GM19438 (cell line): ENCODE data around the gene ZNF804A.

Source experiments
- ATAC-seq: cut with Tn5 transposase; IDR thresholded peaks from one replicate; pipeline ENCODE4 v1.9.1; 2021; ENCODE audit warnings: low read depth; ENCODE audit not compliant: unreplicated experiment

ZNF804A gene

DNA sequence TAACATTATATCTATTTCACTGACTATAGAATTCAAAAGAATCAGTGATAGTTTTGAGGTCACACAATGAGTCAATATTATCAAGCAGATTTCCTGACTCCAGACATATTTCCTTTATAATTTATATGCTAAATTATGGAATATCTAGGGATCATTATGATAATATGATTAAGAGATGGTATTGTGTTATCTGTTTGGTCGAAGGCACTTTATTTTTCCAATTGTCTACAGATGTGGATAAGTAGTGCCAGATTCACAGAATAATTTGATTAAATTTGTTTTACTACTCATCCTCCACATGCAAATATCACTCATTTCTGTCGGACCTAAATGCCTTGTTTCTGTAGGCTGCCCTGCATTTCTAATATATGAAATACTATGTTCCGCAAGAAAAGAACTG is 4.4 kb downstream of the ZNF804A start:
- no peak for ATAC-seq

DNA sequence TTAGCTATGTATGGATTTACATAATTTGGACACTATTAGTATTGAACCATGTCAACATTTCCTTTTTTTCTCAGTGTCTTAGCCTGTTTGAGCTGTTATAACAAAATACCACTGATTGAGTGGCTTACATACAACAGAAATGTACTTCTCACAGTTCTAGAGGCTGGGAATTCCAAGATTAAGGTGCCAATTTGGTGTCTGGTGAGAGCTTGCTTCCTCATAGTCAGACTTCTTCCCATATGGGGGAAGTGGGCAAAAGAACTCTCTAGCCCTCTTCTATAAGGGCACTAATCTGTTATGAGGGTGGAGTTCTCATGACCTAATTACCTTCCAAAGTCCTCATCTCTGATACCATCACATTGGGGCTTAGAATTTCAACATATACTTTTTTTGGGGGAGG is 12.6 kb downstream of the ZNF804A start:
- ATAC-seq, result no peak

DNA sequence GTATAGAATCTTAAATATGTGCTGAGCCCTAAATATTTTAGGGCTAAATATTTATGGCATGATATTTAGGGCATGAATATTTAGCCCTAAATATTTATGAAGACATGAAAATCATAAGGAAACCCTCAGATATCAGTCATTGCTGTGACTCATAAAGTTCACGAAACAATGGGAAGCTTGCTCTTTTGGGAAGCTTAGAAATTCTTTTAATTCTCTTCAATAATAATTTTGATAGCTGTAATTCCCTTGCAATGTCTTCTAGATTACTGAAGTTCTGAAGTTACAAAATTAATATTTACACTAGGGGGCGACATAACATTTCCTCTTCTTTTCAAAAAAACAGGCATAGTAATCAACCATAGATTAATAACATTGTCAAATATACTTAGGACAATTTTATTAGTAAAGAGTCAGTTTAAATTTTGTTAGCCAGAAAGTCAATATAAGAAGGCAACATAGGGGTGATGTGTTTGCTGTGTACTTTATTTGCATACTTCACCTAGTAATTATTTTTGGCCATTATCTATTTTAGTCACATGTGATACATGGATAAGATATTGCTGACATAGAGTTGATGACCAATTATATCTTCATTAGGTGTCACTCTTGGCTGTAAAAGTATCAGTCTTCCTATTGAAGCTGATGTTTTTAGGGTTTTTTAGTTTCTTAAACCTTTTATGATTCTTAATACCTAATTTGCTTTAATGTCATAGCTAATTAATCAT is 13.2 kb downstream of the ZNF804A start:
- no peak for ATAC-seq

DNA sequence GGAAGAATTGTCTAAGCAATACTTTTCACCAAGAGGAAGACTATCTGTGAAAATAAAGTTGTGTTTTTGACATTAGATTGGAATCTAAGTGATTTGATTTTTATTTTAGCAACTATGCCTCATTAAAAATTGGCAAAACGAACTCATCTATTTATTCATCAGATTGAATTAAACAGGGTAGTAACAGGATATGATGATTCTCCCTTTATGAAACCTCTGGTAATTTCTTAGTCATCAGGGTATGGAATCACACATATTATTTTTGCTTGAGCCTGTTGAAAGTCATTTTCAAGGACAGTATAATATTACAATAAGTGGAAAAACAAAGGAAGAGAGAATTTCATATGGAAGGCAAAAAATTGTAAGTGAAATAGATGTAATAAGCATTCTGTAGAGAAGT is 22.0 kb downstream of the ZNF804A start:
- ATAC-seq, result no peak

DNA sequence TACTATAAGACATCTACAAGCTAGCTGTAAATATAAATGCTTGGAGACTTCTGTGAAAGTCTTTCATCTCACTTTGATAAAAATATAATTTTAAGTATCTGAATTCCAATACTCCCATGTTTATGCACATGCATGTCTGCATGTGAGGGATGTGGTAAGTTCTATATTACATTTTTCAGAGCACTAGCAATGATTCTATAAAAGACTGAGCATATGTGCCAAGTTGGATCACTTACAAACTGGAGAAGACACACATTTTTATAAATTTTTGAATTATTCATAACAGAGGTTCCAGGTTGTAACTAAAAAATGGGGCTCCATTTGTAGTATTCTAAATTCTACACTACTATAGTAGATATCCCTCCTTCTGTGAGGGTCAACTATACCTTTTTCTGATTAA is 26.0 kb downstream of the ZNF804A start:
- no peak for ATAC-seq

DNA sequence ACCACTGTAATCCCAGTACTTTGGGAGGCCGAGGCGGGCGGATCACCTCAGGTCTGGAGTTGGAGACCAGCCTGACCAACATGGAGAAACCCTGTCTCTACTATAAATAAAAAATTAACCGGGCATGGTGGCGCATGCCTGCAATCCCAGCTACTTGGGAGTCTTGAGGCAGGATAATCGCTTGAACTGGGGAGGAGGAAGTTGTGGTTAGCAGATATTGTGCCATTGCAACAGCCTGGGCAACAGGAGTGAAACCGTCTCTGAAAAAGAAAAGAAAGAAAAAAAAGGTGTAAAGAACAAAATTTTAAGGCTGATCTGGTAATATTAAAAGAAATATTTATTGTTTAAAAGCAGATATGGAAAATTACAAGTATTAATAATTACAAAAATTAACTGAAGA is 29.7 kb downstream of the ZNF804A start:
- no peak for ATAC-seq

DNA sequence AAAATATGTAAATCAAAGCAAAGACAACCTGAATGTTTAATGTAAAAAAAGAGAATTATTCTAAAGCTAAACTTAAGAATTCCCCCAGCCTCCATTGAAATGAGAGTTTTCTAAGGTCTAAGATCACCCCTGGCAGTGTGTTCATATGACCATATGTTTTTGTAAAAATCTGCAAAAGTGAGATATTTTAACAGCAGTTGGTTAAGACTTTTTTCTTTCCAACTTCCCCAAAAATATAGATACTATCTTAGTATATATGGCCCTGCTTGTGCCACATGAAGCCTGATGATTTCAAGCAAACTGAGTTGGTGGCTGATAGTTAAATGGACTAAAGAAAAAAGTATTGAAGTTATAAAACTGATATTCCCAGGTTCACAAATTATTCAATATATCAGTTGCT is 35.4 kb downstream of the ZNF804A start:
- ATAC-seq, result no peak

DNA sequence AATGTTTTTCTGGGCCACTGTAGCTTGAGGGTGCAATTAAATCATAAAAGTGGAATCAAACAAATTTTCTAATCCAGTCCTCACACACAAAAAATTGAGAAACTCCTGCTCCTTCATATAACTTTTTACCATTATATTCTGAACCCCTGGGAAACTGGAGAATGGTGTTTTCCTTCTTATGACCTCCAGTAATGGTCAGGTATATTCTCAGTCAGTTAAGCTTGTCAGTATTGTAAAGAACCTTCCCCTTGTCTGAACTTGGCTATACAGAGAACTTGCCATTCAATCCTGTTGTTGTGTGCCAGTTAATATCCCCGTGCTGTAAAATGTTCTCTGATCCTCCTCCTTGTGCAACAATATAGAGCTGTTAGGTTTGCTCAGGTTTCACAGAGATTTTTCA is 39.5 kb downstream of the ZNF804A start:
- no peak for ATAC-seq

DNA sequence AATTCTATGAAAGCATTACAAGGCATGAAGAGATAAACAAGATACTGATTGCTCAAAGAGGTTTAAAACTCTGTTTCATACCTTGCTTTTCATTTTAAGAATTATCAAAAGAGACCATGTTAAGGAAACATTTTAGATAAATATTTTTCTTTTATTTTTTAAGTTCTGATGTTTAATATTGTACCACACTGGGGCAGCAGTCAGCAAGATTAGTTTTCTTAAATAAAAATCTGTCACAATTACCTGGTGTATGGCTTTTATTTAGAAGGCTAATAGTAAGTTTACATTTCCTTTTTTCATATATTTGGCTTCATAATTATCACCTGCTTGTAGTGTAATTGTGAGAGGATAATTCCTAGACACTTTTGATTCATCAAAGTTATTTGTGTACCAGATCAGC is 46.4 kb downstream of the ZNF804A start:
- no peak for ATAC-seq

DNA sequence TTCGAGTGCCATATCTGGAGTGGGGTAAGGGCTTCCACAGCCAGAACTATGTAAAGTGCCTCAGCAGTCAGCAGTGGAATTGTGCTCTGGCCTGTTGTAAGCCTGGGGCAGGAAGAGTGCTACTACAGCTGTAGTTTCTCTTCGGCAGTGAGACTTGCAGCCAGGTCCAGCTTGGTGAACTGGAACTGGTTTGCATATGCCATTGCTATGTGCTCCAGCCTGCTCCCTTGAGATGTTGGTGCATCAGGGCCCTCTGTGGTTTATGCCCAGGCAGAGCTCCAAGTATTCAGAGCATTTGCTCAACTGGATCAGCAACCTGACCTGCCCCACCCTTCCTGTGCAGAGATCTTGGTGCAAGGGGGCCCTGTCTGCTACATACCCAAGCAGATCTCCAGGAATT is 47.8 kb downstream of the ZNF804A start:
- no peak for ATAC-seq

DNA sequence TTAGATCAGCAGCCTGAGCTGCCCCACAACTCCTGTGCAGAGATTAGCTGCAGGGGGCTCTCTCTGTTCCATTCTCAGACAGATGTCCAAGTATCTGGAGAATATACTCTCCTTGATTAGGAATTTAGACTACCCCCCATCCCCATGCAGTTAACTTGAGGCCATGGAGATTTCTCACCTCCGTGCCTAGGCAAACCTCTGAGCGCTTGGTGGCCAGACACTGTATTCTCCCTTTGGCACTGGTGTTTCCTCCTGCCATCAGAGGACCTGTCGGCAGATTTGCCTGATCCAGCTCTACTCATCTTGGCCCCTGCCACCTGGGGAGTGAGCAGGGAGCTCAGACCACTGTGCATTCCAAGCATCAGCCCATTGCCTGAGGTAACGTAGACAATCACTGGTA is 48.3 kb downstream of the ZNF804A start:
- ATAC-seq, result no peak

DNA sequence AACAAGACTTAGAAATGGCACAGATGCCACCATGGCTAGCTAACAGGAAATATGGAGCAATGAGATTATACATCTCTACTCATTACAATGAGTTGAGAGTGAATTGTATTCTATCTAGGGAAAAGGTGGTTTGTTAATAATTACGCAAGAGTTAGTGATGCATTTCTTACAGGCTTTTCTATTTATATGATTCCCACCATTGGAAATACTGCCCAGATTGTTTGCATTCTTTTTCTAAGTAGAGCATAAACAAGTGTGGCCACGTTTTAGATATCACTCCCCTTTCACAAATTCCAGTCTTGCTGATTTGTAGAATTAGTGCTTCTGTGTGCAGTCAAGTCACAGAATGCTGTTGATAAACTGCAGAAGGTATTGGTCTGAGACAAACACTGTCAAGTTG is 56.6 kb downstream of the ZNF804A start:
- no peak for ATAC-seq

DNA sequence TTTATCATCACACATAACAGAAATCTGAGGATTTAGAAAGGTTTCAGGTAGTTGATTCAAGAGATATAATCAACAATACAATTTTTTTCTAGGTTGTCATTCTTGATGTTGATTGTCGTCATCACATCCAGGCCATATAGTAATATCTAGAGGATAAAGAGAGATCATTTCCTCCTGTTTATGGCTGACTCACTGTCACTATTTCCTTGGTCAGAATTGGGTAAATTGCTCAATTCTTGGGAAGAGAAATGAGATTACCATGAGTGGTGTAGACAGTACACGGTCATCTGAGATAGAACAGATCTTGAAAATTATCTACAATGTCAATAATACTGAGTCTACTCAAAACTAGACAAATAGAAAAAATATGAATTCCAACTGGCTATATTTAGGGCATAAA is 78.8 kb downstream of the ZNF804A start:
- no peak for ATAC-seq

DNA sequence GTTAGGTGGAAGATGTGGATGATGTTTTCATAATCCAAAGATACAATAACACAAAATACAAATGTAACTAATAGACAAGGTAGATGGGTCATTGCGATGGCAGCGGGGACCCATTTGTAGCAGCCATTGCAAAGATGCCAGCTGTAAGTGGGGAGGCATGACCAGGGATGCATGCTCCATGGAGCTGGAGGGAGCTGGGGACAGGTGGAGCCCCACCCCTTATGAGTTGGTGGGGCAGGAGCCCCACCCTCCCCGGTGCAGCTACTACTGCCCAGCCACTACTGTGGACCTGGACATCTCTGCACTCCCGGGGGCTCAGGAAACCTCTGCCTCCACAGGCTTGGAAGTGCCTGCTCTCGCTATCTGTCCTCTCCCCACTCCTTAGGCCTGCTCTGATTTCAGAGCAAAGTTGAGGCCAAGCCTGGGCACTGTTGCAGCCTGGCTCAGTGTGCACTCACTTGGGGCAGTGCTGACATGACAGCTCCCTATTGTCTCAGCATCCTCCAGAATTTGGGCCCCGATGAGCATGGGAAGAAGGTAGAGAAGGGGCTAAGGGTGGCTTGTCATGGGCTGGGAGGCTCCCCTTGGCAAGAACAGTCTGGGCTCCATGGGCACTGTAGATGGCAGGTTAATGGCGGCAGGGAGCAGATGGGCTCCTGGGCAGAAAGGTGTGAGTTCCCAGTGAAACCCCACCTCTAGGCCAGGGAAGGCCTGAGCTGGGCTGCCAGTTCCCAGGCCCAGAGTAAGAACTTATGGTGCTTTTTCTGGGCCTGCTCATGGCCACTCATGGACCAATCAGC is 81.1 kb downstream of the ZNF804A start:
- no peak for ATAC-seq

DNA sequence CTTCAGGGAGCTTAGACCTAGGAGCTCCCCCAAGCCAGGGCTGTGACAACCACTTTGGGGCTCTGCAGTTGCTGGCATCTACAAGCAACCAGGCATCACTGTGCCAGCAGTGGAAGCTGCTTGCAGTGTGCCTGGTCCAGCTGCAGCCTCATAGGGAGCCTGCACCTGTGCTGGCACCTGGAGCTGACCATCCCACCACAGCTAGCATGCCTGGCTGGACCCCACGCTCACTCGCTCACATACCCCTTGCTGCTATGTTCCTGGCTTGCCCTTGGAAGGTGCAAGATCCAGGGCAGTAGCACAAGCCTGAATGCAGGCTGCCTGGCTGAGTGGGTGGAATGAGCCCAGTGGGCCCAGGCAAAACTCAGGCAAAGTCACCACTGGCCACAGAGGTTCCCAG is 82.5 kb downstream of the ZNF804A start:
- ATAC-seq, result no peak

DNA sequence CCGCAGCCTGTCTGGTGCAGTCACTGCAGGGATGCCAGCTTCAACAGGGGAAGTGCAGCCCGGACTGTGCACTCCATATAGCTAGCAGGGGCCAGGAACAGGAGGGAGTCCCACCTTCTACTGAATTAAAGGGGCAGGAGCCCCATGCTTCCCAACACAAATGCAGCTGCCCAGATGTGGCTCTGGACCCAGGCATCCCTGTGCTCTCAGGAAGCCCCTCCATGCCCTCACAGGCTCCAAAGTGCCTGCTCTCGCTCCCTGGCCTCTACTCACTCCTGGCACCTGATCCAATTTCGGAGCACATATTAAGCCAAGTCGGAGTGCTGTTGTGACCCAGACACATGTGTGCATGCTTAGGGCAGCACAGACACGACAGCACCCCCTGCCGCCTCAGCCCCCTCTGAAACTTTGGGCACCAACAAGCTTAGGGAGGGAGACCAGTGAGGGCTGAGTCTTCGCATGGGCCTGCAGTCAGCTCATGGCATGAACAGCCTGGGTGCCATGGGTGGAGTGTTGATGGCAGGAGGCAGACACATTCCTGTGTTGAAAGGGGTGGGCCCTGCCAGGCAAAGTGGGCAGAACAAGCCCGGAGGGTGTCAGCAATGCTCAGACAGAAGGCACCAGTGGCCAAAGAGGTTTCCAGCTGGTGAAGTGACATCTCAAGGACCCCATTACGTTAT is 83.5 kb downstream of the ZNF804A start:
- no peak for ATAC-seq

DNA sequence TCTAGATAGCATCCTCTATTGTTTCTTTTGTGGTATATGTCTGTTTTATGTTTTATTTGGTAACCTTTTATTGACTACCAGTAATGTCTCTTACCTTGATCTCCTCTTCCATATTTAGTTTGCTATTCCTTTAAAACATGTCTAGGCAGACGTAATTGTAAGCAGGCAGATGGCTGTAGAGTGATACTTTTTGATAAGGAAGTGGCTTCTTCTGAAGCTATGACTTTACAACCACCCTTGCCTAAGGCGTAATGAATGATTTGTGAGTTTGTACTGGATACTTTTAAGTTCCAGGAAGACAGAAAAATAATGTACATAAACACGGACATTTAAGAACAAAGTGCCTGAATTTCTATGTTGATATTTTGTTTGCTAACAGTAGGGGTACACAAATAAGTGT is 85.6 kb downstream of the ZNF804A start:
- no peak for ATAC-seq

DNA sequence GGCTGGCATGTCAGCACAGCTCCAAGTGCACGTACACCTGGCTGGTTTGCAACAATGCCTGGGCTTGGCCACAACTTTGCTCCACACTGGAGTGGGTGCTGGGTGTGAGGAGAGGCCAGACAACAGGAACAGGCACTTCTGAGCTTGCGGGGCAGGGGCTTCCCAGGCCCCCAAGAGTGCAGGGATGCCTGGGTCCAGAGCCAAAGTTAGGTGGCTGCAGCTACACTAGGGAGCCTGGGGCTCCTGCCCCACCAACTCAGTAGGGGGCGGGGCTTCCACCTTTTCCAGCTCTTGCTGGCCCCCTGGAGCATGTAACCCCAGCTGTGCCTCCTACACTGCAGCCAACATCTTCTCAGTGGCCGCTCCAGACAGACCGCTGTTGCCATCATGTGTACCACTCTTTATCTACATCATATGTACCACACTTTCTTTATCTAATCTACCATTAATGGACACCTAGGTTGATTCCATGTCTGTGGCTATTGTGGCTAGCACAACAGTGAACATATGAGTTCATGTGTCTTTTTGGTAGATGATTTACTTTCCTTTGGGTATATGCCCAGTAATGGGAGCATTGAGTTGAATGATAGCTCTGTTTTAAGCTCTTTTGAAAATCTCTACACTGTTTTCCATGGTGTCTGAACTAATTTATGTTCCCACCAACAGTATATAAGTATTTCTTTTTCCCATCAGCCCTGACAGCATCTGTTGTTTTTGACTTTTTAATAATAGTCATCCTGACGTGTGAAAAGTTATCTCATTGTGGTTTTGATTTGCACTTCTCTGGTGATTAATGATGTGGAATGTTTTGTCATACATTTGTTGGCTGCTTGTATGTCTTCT is 87.9 kb downstream of the ZNF804A start:
- no peak for ATAC-seq

DNA sequence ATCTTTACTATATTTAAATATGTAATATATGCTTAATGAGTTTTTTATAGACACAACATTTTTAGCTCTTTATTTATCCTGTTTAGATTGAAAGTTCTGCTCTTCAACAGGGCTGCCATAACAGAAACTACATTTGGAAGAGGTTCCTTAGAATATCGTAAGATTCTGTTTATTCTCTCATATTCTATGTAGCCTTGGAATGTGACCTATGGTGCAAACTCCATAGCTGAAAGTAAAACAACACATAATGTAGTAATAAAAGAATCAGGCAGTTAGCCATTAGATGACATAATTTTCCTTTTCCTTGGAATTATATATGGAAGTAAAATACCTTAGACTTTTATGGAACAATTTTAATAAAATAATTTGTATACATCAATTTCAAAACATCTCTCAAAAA is 91.3 kb downstream of the ZNF804A start:
- no peak for ATAC-seq

DNA sequence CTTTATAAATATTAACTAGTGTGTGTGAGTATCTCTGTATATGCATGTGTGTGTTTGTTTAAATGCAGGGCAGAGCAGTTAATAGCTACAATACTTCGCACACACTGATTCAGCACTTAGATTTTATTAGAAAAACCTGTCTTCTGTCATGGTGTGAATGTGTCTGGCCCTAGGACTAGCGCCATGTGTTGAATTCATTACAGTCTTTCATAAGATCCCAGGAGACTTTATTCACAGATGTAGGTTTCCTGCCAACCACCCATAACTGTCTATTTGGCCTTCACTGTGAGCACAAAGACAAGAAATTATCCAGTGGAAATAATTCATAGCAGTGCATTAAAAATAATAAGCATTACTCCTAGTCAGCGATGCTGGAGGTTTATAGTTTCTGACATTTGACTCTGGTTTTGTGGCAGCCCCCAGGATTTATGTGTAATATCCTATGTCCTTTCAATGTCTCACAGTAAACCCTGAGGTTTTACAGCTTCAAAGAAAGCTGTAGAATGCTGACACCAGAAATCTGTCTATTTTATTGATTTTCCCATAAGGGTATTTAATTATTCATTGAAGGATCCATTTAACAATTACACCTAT is 93.9 kb downstream of the ZNF804A start:
- no peak for ATAC-seq
